Measurements from ENCODE around the gene EVX1. TPM values are rescaled to one million over a fixed set of nuclear protein-coding genes. Genes with fewer than 3 reads are reported as not detected.
A peak's percentile ranks its signal among the peaks of the same experiment; 100 is the strongest.

Gene EVX1
- total RNA-seq, 4 donors from 2014 or later: not detected

GRCh38 chr7:27204851-27205322 lies 37.7 kb upstream of the EVX1 start:
- peaks cover 8 to 10% of the 10 kb centered on the region in 2 donors for H3K4me1 ChIP-seq
- peaks cover 41 to 69% (median 57%) of the 10 kb centered on the region in 3 donors for H3K27me3 ChIP-seq
- in situ Hi-C loops (cut with MboI; ENCODE audit: low sequenced_read_pairs in 4 of 4) (loop anchor here (5.0 to 25.0 kb wide), 7 partner anchors 357 to 810 kb away; no protein-coding TSS in a partner anchor), intact Hi-C loops (cut with DNase I; ENCODE audit: low total_unique reads) (no loop called here)
- H3K9me3 ChIP-seq: no peaks in the 10 kb centered on the region
- H3K36me3 ChIP-seq: no peaks in the 10 kb centered on the region
- TF ChIP-seq CTCF (IDR thresholded peaks at IDR 0.05 in 4 of 5, conservative IDR thresholded peaks at IDR 0.05 in 1 of 5) (no peak), POLR2A (IDR thresholded peaks at IDR 0.05) (no peak)
- ATAC-seq (peak in 1 of 2 donors; percentile 12), DNase-seq (no peak)
- peak overlapping the region; percentile 26 to 54 (median 34) for H3K4me3 ChIP-seq
- H3K27ac ChIP-seq: no peak overlapping the region

- intact Hi-C loops (cut with DNase I; ENCODE audit: low total_unique reads) (no loop called here), in situ Hi-C loops (cut with MboI; ENCODE audit: low sequenced_read_pairs in 4 of 4) (loop anchor here (5.0 to 25.0 kb wide), 7 partner anchors 357 to 809 kb away; no protein-coding TSS in a partner anchor)
- no peak overlapping the region for H3K27ac ChIP-seq
- no peak for DNase-seq
- H3K9me3 ChIP-seq: no peaks in the 10 kb centered on the region
- peaks cover 11 to 12% of the 10 kb centered on the region in 2 donors for H3K4me1 ChIP-seq
- ATAC-seq: no peak
- H3K36me3 ChIP-seq: no peaks in the 10 kb centered on the region
- H3K27me3 ChIP-seq: peaks cover 41 to 68% (median 59%) of the 10 kb centered on the region in 3 donors
- no peak for TF ChIP-seq POLR2A (IDR thresholded peaks at IDR 0.05)
- TF ChIP-seq CTCF (IDR thresholded peaks at IDR 0.05 in 4 of 5, conservative IDR thresholded peaks at IDR 0.05 in 1 of 5): no peak
- H3K4me3 ChIP-seq: peak overlapping the region; percentile 26 to 54 (median 34)
Measured at GRCh38 chr7:27205325-27206280, 37.0 kb upstream of the EVX1 start.

GRCh38 chr7:27207348-27207985 lies 35.1 kb upstream of the EVX1 start:
- no peaks in the 10 kb centered on the region for H3K36me3 ChIP-seq
- no peak overlapping the region for H3K27ac ChIP-seq
- peaks cover 40 to 62% (median 58%) of the 10 kb centered on the region in 3 donors for H3K27me3 ChIP-seq
- no peak for ATAC-seq
- no peak for TF ChIP-seq POLR2A (IDR thresholded peaks at IDR 0.05)
- no peak for TF ChIP-seq CTCF (IDR thresholded peaks at IDR 0.05 in 4 of 5, conservative IDR thresholded peaks at IDR 0.05 in 1 of 5)
- no peaks in the 10 kb centered on the region for H3K9me3 ChIP-seq
- DNase-seq: no peak
- peaks cover 11 to 13% of the 10 kb centered on the region in 2 donors for H3K4me1 ChIP-seq
- in situ Hi-C loops (cut with MboI; ENCODE audit: low sequenced_read_pairs in 4 of 4) (loop anchor here (5.0 to 25.0 kb wide), 7 partner anchors 355 to 807 kb away; no protein-coding TSS in a partner anchor), intact Hi-C loops (cut with DNase I; ENCODE audit: low total_unique reads) (no loop called here)
- H3K4me3 ChIP-seq: no peak overlapping the region

GRCh38 chr7:27208998-27209397 lies 33.6 kb upstream of the EVX1 start:
- ATAC-seq: no peak
- intact Hi-C loops (cut with DNase I; ENCODE audit: low total_unique reads) (no loop called here), in situ Hi-C loops (cut with MboI; ENCODE audit: low sequenced_read_pairs in 4 of 4) (loop anchor here (5.0 to 25.0 kb wide), 7 partner anchors 353 to 806 kb away; no protein-coding TSS in a partner anchor)
- no peak for DNase-seq
- Histone ChIP-seq H3K27ac (no peak overlapping the region), H3K9me3 (no peaks in the 10 kb centered on the region), H3K27me3 (peaks cover 29 to 56% (median 55%) of the 10 kb centered on the region in 3 donors), H3K4me1 (peaks cover 11 to 13% of the 10 kb centered on the region in 2 donors), H3K4me3 (no peak overlapping the region), H3K36me3 (no peaks in the 10 kb centered on the region)
- TF ChIP-seq POLR2A (IDR thresholded peaks at IDR 0.05) (no peak), CTCF (IDR thresholded peaks at IDR 0.05 in 4 of 5, conservative IDR thresholded peaks at IDR 0.05 in 1 of 5) (no peak)
